ENCODE data around the gene CDH23.

- TF ChIP-seq CTCF (IDR thresholded peaks at IDR 0.05) (no peak), EZH2 (IDR thresholded peaks at IDR 0.05; ENCODE audit: borderline replicate concordance, insufficient read depth, low read depth, low read length, poor library complexity, severe bottlenecking) (no peak)
Measured at GRCh38 chr10:71754562-71754961, 357.8 kb downstream of the CDH23 start.
